Esophagus muscularis mucosa (tissue), 4 donors: ENCODE results near the gene GALNT13. TPM values are rescaled to one million over a fixed set of nuclear protein-coding genes. Genes with fewer than 3 reads are reported as not detected.

Experiments used
- DNase-seq: peaks from one replicate; pipeline ENCODE4 v3.0.0-alpha.2; 2017; ENCODE audit errors: extremely low spot score
- H3K27ac ChIP-seq, 4 donors: fragments of 200-600 bp; sonication (generic); replicated peaks in 1 of 4; 1 replicate in 3 of 4; 2 replicates in 1 of 4; pipeline ENCODE4 v1.5.1; 2016 to 2019; ENCODE audit warnings: mild to moderate bottlenecking in 1 of 4
- H3K27me3 ChIP-seq, 4 donors: fragments of 200-600 bp; sonication (generic); one replicate each; pipeline versions ENCODE4 v1.5.1 to v1.6.0; 2016 to 2019
- H3K36me3 ChIP-seq, 4 donors: fragments of 200-600 bp; sonication (generic); one replicate each; pipeline ENCODE4 v1.5.1; 2016 to 2019
- H3K4me1 ChIP-seq, 4 donors: fragments of 200-600 bp; sonication (generic); one replicate each; pipeline ENCODE4 v1.5.1; 2016 to 2019
- H3K4me3 ChIP-seq, 4 donors: fragments of 200-600 bp; sonication (generic); 1 replicate in 2 of 4; 2 replicates in 2 of 4; pipeline ENCODE4 v1.5.1; 2016 to 2019; ENCODE audit warnings: mild to moderate bottlenecking in 4 of 4, moderate library complexity in 1 of 4
- H3K9me3 ChIP-seq, 4 donors: fragments of 200-600 bp; sonication (generic); 1 replicate in 3 of 4; 2 replicates in 1 of 4; pipeline ENCODE4 v1.5.1; 2016 to 2019
- CTCF ChIP-seq, 3 experiments: fragments of 200-600 bp in 2 of 3; fragments of 450-650 bp in 1 of 3; sonication (generic) in 2 of 3; IDR thresholded peaks; one replicate each; pipeline ENCODE4 v1.5.1; 2017 to 2019; ENCODE audit warnings: antibody characterized with exemption in 3 of 3, mild to moderate bottlenecking in 2 of 3, moderate library complexity in 1 of 3
- EP300 ChIP-seq: sonication (generic); formaldehyde crosslinking; IDR thresholded peaks from one replicate; pipeline ENCODE4 v1.6.1; 2017; ENCODE audit warnings: antibody characterized with exemption
- POLR2A ChIP-seq: fragments of 450-650 bp; IDR thresholded peaks from one replicate; pipeline ENCODE4 v1.6.1; 2017; ENCODE audit warnings: antibody characterized with exemption, moderate library complexity, mild to moderate bottlenecking, low read depth
- POLR2AphosphoS5 ChIP-seq, 2 donors: sonication (generic); formaldehyde crosslinking; IDR thresholded peaks; one replicate each; pipeline ENCODE4 v1.6.1; 2017; ENCODE audit warnings: antibody characterized with exemption in 2 of 2
- WGBS: methylation state at CpG from one replicate; pipeline ENCODE4 v1.1.5; 2018; 5-methylcytosine and 5-hydroxymethylcytosine counted together
- intact Hi-C: fragments of 100-400 bp; cut with DNase I; formaldehyde crosslinking; loops from one replicate; pipeline ENCODE4 v1.15.1; 2023
- total RNA-seq, 4 donors: library from RNA; depleted of rRNA; stranded (reverse); fragments of >200 nt; gene quantifications; one replicate each; pipeline versions ENCODE4 v1.1.0 to v1.2.1, GENCODE V29; 2016

Gene GALNT13
- total RNA-seq = under 1 TPM; 0.34 to 0.50 (median 0.40) TPM

- Histone ChIP-seq H3K4me3 (peak within 1 kb of the TSS; percentile 35 to 46 (median 40)), H3K36me3 (no peaks in the 10 kb centered on the region), H3K9me3 (no peaks in the 10 kb centered on the region), H3K27ac (no peak within 1 kb of the TSS), H3K4me1 (peaks cover 0 to 27% (median 22%) of the 10 kb centered on the region in 4 donors), H3K27me3 (peaks cover 0 to 42% (median 2%) of the 10 kb centered on the region in 4 donors)
- no peak for DNase-seq
- 6% methylated on average over 19 of the region's 93 CpGs for WGBS
- no peak for TF ChIP-seq CTCF (IDR thresholded peaks at IDR 0.05)
- no peak for TF ChIP-seq EP300
- TF ChIP-seq POLR2A = no peak
- no peak for TF ChIP-seq POLR2AphosphoS5 (IDR thresholded peaks at IDR 0.05)
- intact Hi-C loops = no loop called here
These were observed at the start of gene GALNT13 for GRCh38 chr2:153871231-153872221. TSS of gene GALNT13 (plus strand) at chr2:153871922.

GRCh38 chr2:153823880-153824279 lies 47.8 kb upstream of the GALNT13 start:
- no peak overlapping the region for H3K4me3 ChIP-seq
- H3K27me3 ChIP-seq = no peaks in the 10 kb centered on the region
- H3K27ac ChIP-seq = no peak overlapping the region
- no peak for DNase-seq
- TF ChIP-seq EP300 = no peak
- no peak for TF ChIP-seq CTCF (IDR thresholded peaks at IDR 0.05)
- TF ChIP-seq POLR2A = no peak
- no peak for TF ChIP-seq POLR2AphosphoS5 (IDR thresholded peaks at IDR 0.05)
- no peaks in the 10 kb centered on the region for H3K4me1 ChIP-seq
- H3K36me3 ChIP-seq = no peaks in the 10 kb centered on the region
- 65% methylated on average over 1 of the region's 1 CpG for WGBS
- peaks cover 0 to 5% (median 2%) of the 10 kb centered on the region in 4 donors for H3K9me3 ChIP-seq
- intact Hi-C loops = no loop called here

GRCh38 chr2:153828335-153828734 lies 43.4 kb upstream of the GALNT13 start:
- Histone ChIP-seq H3K4me3 (no peak overlapping the region), H3K27me3 (no peaks in the 10 kb centered on the region), H3K27ac (no peak overlapping the region), H3K9me3 (no peaks in the 10 kb centered on the region), H3K4me1 (no peaks in the 10 kb centered on the region), H3K36me3 (no peaks in the 10 kb centered on the region)
- intact Hi-C loops = no loop called here
- DNase-seq = no peak
- 73% methylated on average over 5 of the region's 6 CpGs for WGBS
- TF ChIP-seq EP300 (no peak), POLR2AphosphoS5 (IDR thresholded peaks at IDR 0.05) (no peak), POLR2A (no peak), CTCF (IDR thresholded peaks at IDR 0.05) (no peak)

- Histone ChIP-seq H3K4me3 (no peak overlapping the region), H3K9me3 (no peaks in the 10 kb centered on the region), H3K36me3 (no peaks in the 10 kb centered on the region), H3K27me3 (no peaks in the 10 kb centered on the region), H3K4me1 (no peaks in the 10 kb centered on the region), H3K27ac (no peak overlapping the region)
- intact Hi-C loops = no loop called here
- no peak for DNase-seq
- TF ChIP-seq POLR2A (no peak), CTCF (IDR thresholded peaks at IDR 0.05) (no peak), POLR2AphosphoS5 (IDR thresholded peaks at IDR 0.05) (no peak), EP300 (no peak)
- 91% methylated on average over 2 of the region's 2 CpGs for WGBS
These were observed 37.1 kb upstream of the GALNT13 start for GRCh38 chr2:153834662-153835061.
